Prostate gland (tissue), 2 donors: ENCODE results near the gene NFATC4.

Source experiments
- CTCF ChIP-seq, 4 experiments: fragments of 200-600 bp in 2 of 4; fragments of 450-650 bp in 2 of 4; sonication (generic) in 2 of 4; IDR thresholded peaks; 1 replicate in 3 of 4; 2 replicates in 1 of 4; pipeline ENCODE4 v1.5.1; 2016 to 2019; ENCODE audit warnings: antibody characterized with exemption in 4 of 4, mild to moderate bottlenecking in 2 of 4, moderate library complexity in 2 of 4
- POLR2A ChIP-seq: fragments of 450-650 bp; IDR thresholded peaks from one replicate; pipeline ENCODE4 v1.6.1; 2016; ENCODE audit warnings: antibody characterized with exemption, mild to moderate bottlenecking
- POLR2AphosphoS5 ChIP-seq: sonication (generic); formaldehyde crosslinking; IDR thresholded peaks from one replicate; pipeline ENCODE4 v1.6.1; 2017; ENCODE audit warnings: antibody characterized with exemption

DNA sequence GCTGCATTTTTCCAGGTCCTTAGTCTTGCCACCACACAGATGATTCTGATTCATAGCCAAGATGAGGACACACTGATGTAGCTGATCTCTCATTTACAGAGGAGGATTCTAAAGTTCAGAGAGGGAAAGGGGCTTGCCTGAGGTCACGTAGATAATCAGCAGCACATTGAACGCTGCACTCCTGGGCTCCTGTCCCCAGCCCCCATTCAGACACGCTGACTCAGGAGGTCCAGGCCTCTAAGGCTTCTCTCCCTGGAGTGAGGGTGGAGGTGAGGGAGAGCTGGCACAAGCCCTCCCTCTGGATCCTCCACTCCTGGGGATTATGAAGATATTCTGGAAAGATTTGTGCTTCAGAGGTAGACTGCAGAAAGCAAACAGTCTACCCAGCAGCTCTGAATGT lies 10.3 kb downstream of the NFATC4 start:
- TF ChIP-seq POLR2A (no peak), CTCF (IDR thresholded peaks at IDR 0.05) (no peak), POLR2AphosphoS5 (no peak)
